Breast epithelium (tissue), 4 donors: ENCODE results near the gene ASIC4. TPM values are rescaled to one million over a fixed set of nuclear protein-coding genes. Genes with fewer than 3 reads are reported as not detected.

ENCODE experiments used
- DNase-seq, 2 donors: peaks; one replicate each; pipeline ENCODE4 v3.0.0-alpha.2; 2019; ENCODE audit warnings: low spot score in 2 of 2
- H3K27ac ChIP-seq, 2 donors: fragments of 200-600 bp; sonication (generic) in 1 of 2; one replicate each; pipeline ENCODE4 v1.5.1; 2016 to 2019; ENCODE audit warnings: mild to moderate bottlenecking in 1 of 2
- H3K27me3 ChIP-seq, 2 donors: fragments of 200-600 bp; sonication (generic) in 1 of 2; one replicate each; pipeline versions ENCODE4 v1.5.1 to v1.6.0; 2017 to 2019; ENCODE audit warnings: control low read depth in 1 of 2, mild to moderate bottlenecking in 1 of 2
- H3K36me3 ChIP-seq: fragments of 200-600 bp; one replicate; pipeline ENCODE4 v1.5.1; 2019
- H3K4me1 ChIP-seq, 2 donors: fragments of 200-600 bp; sonication (generic); one replicate each; pipeline ENCODE4 v1.5.1; 2016 to 2019; ENCODE audit warnings: control low read depth in 1 of 2
- H3K4me3 ChIP-seq, 3 donors: fragments of 200-600 bp; sonication (generic); 1 replicate in 2 of 3; 2 replicates in 1 of 3; pipeline ENCODE4 v1.5.1; 2016 to 2019; ENCODE audit warnings: mild to moderate bottlenecking in 3 of 3, moderate library complexity in 2 of 3
- H3K9me3 ChIP-seq, 2 donors: fragments of 200-600 bp; sonication (generic) in 1 of 2; one replicate each; pipeline ENCODE4 v1.5.1; 2016 to 2019; ENCODE audit warnings: control low read depth in 1 of 2
- CTCF ChIP-seq, 3 donors: fragments of 450-650 bp; IDR thresholded peaks; one replicate each; pipeline ENCODE4 v1.5.1; 2016 to 2017; ENCODE audit warnings: antibody characterized with exemption in 3 of 3, mild to moderate bottlenecking in 3 of 3, moderate library complexity in 3 of 3
- POLR2A ChIP-seq: fragments of 450-650 bp; IDR thresholded peaks from one replicate; pipeline ENCODE4 v1.6.1; 2016; ENCODE audit warnings: antibody characterized with exemption, mild to moderate bottlenecking, moderate library complexity
- POLR2AphosphoS5 ChIP-seq, 3 donors: sonication (generic); formaldehyde crosslinking; IDR thresholded peaks; one replicate each; pipeline ENCODE4 v1.6.1; 2017; ENCODE audit warnings: antibody characterized with exemption in 3 of 3
- intact Hi-C: fragments of 100-400 bp; cut with DNase I; formaldehyde crosslinking; loops from one replicate; pipeline ENCODE4 v1.15.1; 2023; ENCODE audit warnings: low total_unique reads
- total RNA-seq, 3 donors: library from RNA; depleted of rRNA; stranded (reverse); fragments of >200 nt; gene quantifications; one replicate each; pipeline ENCODE4 v1.1.0, GENCODE V29; 2016

The ASIC4 gene
- total RNA-seq, 3 donors from 2014 or later = 0.44 TPM; not detected in 2

- Histone ChIP-seq H3K4me3 (no peak overlapping the region), H3K9me3 (no peaks in the 10 kb centered on the region), H3K27me3 (peaks cover 4 to 9% of the 10 kb centered on the region in 2 donors), H3K4me1 (no peaks in the 10 kb centered on the region), H3K27ac (no peak overlapping the region), H3K36me3 (no peaks in the 10 kb centered on the region)
- intact Hi-C loops = no loop called here
- DNase-seq = no peak
- TF ChIP-seq POLR2AphosphoS5 (IDR thresholded peaks at IDR 0.05) = no peak
- no peak for TF ChIP-seq CTCF (IDR thresholded peaks at IDR 0.05)
- TF ChIP-seq POLR2A = no peak
Observed at GRCh38 chr2:219482674-219483405, 31.4 kb upstream of the ASIC4 start.

DNA sequence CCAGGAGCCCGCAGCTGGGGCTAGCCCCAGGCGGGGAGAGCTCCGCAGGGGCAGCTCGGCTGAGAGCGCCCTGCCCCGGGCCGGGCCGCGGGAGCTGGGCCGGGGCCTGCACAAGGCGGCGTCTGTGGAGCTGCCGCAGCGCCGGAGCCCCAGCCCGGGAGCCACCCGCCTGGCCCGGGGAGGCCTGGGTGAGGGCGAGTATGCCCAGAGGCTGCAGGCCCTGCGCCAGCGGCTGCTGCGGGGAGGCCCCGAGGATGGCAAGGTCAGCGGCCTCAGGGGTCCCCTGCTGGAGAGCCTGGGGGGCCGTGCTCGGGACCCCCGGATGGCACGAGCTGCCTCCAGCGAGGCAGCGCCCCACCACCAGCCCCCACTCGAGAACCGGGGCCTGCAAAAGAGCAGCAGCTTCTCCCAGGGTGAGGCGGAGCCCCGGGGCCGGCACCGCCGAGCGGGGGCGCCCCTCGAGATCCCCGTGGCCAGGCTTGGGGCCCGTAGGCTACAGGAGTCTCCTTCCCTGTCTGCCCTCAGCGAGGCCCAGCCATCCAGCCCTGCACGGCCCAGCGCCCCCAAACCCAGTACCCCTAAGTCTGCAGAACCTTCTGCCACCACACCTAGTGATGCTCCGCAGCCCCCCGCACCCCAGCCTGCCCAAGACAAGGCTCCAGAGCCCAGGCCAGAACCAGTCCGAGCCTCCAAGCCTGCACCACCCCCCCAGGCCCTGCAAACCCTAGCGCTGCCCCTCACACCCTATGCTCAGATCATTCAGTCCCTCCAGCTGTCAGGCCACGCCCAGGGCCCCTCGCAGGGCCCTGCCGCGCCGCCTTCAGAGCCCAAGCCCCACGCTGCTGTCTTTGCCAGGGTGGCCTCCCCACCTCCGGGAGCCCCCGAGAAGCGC, 30.6 kb upstream of the ASIC4 start:
- peak overlapping the region; percentile 10 to 42 (median 27) for H3K4me3 ChIP-seq
- TF ChIP-seq CTCF (IDR thresholded peaks at IDR 0.05) (no peak), POLR2AphosphoS5 (IDR thresholded peaks at IDR 0.05) (no peak), POLR2A (no peak)

GRCh38 chr2:219484343-219485200, 29.7 kb upstream of the ASIC4 start:
- Histone ChIP-seq H3K9me3 (no peaks in the 10 kb centered on the region), H3K4me3 (peak overlapping the region; percentile 10 to 42 (median 27)), H3K27ac (no peak overlapping the region), H3K27me3 (peaks cover 4 to 9% of the 10 kb centered on the region in 2 donors), H3K4me1 (no peaks in the 10 kb centered on the region), H3K36me3 (no peaks in the 10 kb centered on the region)
- intact Hi-C loops = no loop called here
- no peak for DNase-seq
- TF ChIP-seq POLR2A = no peak
- no peak for TF ChIP-seq POLR2AphosphoS5 (IDR thresholded peaks at IDR 0.05)
- no peak for TF ChIP-seq CTCF (IDR thresholded peaks at IDR 0.05)

More for the DNA sequence above, 30.6 kb upstream of the ASIC4 start:
- DNase-seq = no peak
- intact Hi-C loops = no loop called here
- Histone ChIP-seq H3K36me3 (no peaks in the 10 kb centered on the region), H3K9me3 (no peaks in the 10 kb centered on the region), H3K4me1 (no peaks in the 10 kb centered on the region), H3K27me3 (peaks cover 4 to 9% of the 10 kb centered on the region in 2 donors), H3K27ac (no peak overlapping the region)

GRCh38 chr2:219485201-219485580, 29.1 kb upstream of the ASIC4 start:
- H3K9me3 ChIP-seq = no peaks in the 10 kb centered on the region
- no peaks in the 10 kb centered on the region for H3K4me1 ChIP-seq
- no peaks in the 10 kb centered on the region for H3K36me3 ChIP-seq
- intact Hi-C loops = no loop called here
- no peak overlapping the region for H3K27ac ChIP-seq
- peaks cover 4 to 9% of the 10 kb centered on the region in 2 donors for H3K27me3 ChIP-seq
- peak overlapping the region in 1 of 3 donors; percentile 42 for H3K4me3 ChIP-seq
- no peak for DNase-seq
- TF ChIP-seq POLR2AphosphoS5 (IDR thresholded peaks at IDR 0.05) = no peak
- TF ChIP-seq POLR2A = no peak
- TF ChIP-seq CTCF (IDR thresholded peaks at IDR 0.05) = no peak
